SK-N-MC (cell line): ENCODE results near the gene SLC10A2.

Source experiments
- EZH2 ChIP-seq: fragments of 200-600 bp; sonication (generic); IDR thresholded peaks from one replicate; pipeline ENCODE4 v1.6.1; 2017; ENCODE audit warnings: antibody characterized with exemption
- FOXP2 ChIP-seq: optimal IDR thresholded peaks from 2 replicates; pipeline ENCODE3; 2011; ENCODE audit warnings: mild to moderate bottlenecking, moderate library complexity; ENCODE audit not compliant: insufficient read depth; ENCODE audit errors: extremely low read length, control extremely low read depth
- POLR2AphosphoS5 ChIP-seq: IDR thresholded peaks from 2 replicates; pipeline ENCODE4 v1.6.1; 2012; ENCODE audit warnings: mild to moderate bottlenecking, low read depth, low read length, borderline replicate concordance

DNA sequence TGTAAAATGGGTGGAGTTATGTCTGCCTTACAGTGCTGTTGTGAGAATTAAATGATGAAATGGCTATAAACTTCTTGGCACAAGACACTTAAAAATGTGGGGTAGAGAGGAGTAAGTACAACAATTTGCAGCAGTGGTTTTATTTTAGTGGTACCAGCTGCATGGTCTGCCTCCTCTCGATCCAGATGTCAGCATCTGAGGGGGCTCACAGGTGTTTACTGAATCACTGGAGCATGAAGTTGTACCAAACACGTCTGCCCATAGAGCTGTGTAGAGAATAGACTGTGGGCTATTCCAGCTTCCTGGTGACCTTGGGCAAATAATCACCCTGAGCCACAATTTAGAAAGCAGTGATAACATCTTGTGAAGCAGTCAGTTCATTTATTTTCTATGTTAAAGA lies 11.1 kb downstream of the SLC10A2 start:
- TF ChIP-seq POLR2AphosphoS5, result no peak
- no peak for TF ChIP-seq EZH2
- TF ChIP-seq FOXP2, result no peak
